Transverse colon (tissue), 4 donors: ENCODE measurements around the gene SERPINB8. TPM values are rescaled to one million over a fixed set of nuclear protein-coding genes. Genes with fewer than 3 reads are reported as not detected.
A peak's percentile ranks its signal among the peaks of the same experiment; 100 is the strongest.

ENCODE experiments used
- DNase-seq: peaks from one replicate; pipeline ENCODE4 v3.0.0-alpha.2; 2019
- H3K27ac ChIP-seq, 4 donors: fragments of 200-600 bp; sonication (generic); 2 replicates each; pipeline ENCODE4 v1.5.1; 2016 to 2018; ENCODE audit warnings: inconsistent platforms in 4 of 4
- H3K27me3 ChIP-seq: fragments of 200-600 bp; sonication (generic); 2 replicates; pipeline ENCODE4 v1.5.1; 2017; ENCODE audit warnings: inconsistent platforms
- H3K36me3 ChIP-seq, 4 donors: fragments of 200-600 bp; sonication (generic); 2 replicates each; pipeline ENCODE4 v1.5.1; 2017 to 2019; ENCODE audit warnings: inconsistent platforms in 4 of 4
- H3K4me1 ChIP-seq, 4 donors: fragments of 200-600 bp; sonication (generic); 2 replicates each; pipeline ENCODE4 v1.5.1; 2017 to 2020; ENCODE audit warnings: inconsistent platforms in 4 of 4
- H3K4me3 ChIP-seq, 4 donors: fragments of 200-600 bp; sonication (generic); 1 replicate in 1 of 4; 2 replicates in 3 of 4; pipeline versions ENCODE4 v1.5.1 to v1.6.1; 2017 to 2019; ENCODE audit warnings: inconsistent platforms in 4 of 4
- H3K9me3 ChIP-seq, 2 donors: fragments of 200-600 bp; sonication (generic); 2 replicates each; pipeline ENCODE4 v1.5.1; 2017 to 2019; ENCODE audit warnings: inconsistent platforms in 2 of 2
- CTCF ChIP-seq, 5 experiments: fragments of 200-600 bp in 3 of 5; fragments of 450-650 bp in 2 of 5; sonication (generic) in 3 of 5; IDR thresholded peaks; 1 replicate in 2 of 5; 2 replicates in 3 of 5; pipeline ENCODE4 v1.5.1; 2016 to 2017; ENCODE audit warnings: antibody characterized with exemption in 5 of 5, inconsistent platforms in 3 of 5, mild to moderate bottlenecking in 2 of 5, moderate library complexity in 1 of 5
- EP300 ChIP-seq: sonication (generic); formaldehyde crosslinking; IDR thresholded peaks from one replicate; pipeline ENCODE4 v1.6.1; 2017; ENCODE audit warnings: antibody characterized with exemption, low read depth
- POLR2A ChIP-seq: fragments of 450-650 bp; IDR thresholded peaks from one replicate; pipeline ENCODE4 v1.6.1; 2016; ENCODE audit warnings: antibody characterized with exemption, mild to moderate bottlenecking, moderate library complexity
- POLR2AphosphoS5 ChIP-seq, 3 donors: sonication (generic); formaldehyde crosslinking; IDR thresholded peaks; one replicate each; pipeline ENCODE4 v1.6.1; 2016; ENCODE audit warnings: antibody characterized with exemption in 3 of 3
- WGBS, 2 donors: methylation state at CpG; one replicate each; pipeline ENCODE4 v1.1.5; 2018; ENCODE audit warnings: low coverage in 1 of 2; 5-methylcytosine and 5-hydroxymethylcytosine counted together
- in situ Hi-C, 4 donors: fragments of 200-750 bp; cut with MboI; loops; one replicate each; pipeline versions ENCODE4 v1.15.0 to v1.15.1; 2017; ENCODE audit warnings: low sequenced_read_pairs in 3 of 4, low pct_ligation_motif_present in 1 of 4, low pct_unique_long_range_greater_than_20kb in 1 of 4
- intact Hi-C: fragments of 100-400 bp; cut with DNase I; formaldehyde crosslinking; loops from one replicate; pipeline ENCODE4 v1.15.1; 2023; ENCODE audit warnings: low total_unique reads
- total RNA-seq, 4 donors: library from RNA; depleted of rRNA; stranded (reverse); fragments of >200 nt; gene quantifications; one replicate each; pipeline ENCODE4 v1.1.0, GENCODE V29; 2016

The SERPINB8 gene
- total RNA-seq, 4 donors from 2014 or later: 3.0 to 15.7 (median 13.5) TPM

GRCh38 chr18:63971320-63972001 is 1.6 kb downstream of the SERPINB8 start:
- Histone ChIP-seq H3K4me1 (peaks cover 0 to 22% (median 14%) of the 10 kb centered on the region in 4 donors), H3K27me3 (no peaks in the 10 kb centered on the region), H3K36me3 (no peaks in the 10 kb centered on the region), H3K4me3 (peak overlapping the region in 2 of 4 donors; percentile 72 to 91), H3K27ac (peak overlapping the region; percentile 97 to 100 (median 98)), H3K9me3 (no peaks in the 10 kb centered on the region)
- TF ChIP-seq POLR2A: no peak
- intact Hi-C loops (no loop called here), in situ Hi-C loops (no loop called here)
- DNase-seq: no peak
- WGBS, 2 donors: 80 to 90% methylated on average over 10 to 13 of the region's 13 CpGs

GRCh38 chr18:63972002-63972376 is 2.1 kb downstream of the SERPINB8 start:
- H3K27me3 ChIP-seq: no peaks in the 10 kb centered on the region
- H3K36me3 ChIP-seq: no peaks in the 10 kb centered on the region
- 83 to 89% methylated on average over 5 of the region's 5 CpGs for WGBS, 2 donors
- TF ChIP-seq POLR2AphosphoS5 (IDR thresholded peaks at IDR 0.05): no peak
- TF ChIP-seq POLR2A: no peak
- no peak for TF ChIP-seq EP300
- TF ChIP-seq CTCF (IDR thresholded peaks at IDR 0.05): no peak
- no peaks in the 10 kb centered on the region for H3K9me3 ChIP-seq
- H3K4me1 ChIP-seq: peaks cover 0 to 22% (median 14%) of the 10 kb centered on the region in 4 donors
- DNase-seq: no peak
- in situ Hi-C loops (no loop called here), intact Hi-C loops (no loop called here)
- H3K27ac ChIP-seq: no peak overlapping the region
- H3K4me3 ChIP-seq: no peak overlapping the region

GRCh38 chr18:63974991-63975390 is 5.1 kb downstream of the SERPINB8 start:
- no peaks in the 10 kb centered on the region for H3K27me3 ChIP-seq

GRCh38 chr18:63975628-63976027 is 5.7 kb downstream of the SERPINB8 start:
- WGBS, 2 donors: 77 to 100% methylated on average over 1 to 3 of the region's 3 CpGs
- no peak for DNase-seq
- Histone ChIP-seq H3K9me3 (no peaks in the 10 kb centered on the region), H3K4me1 (peaks cover 0 to 26% (median 11%) of the 10 kb centered on the region in 4 donors), H3K27ac (no peak overlapping the region), H3K36me3 (no peaks in the 10 kb centered on the region), H3K27me3 (no peaks in the 10 kb centered on the region), H3K4me3 (no peak overlapping the region)
- TF ChIP-seq EP300 (no peak), POLR2AphosphoS5 (IDR thresholded peaks at IDR 0.05) (no peak), CTCF (IDR thresholded peaks at IDR 0.05) (no peak), POLR2A (no peak)
- intact Hi-C loops (no loop called here), in situ Hi-C loops (loop anchor here in 3 of 4 donors (25.0 kb wide), 1 partner anchor 463 kb away; no protein-coding TSS in a partner anchor)

More at GRCh38 chr18:63974991-63975390, 5.1 kb downstream of the SERPINB8 start:
- Histone ChIP-seq H3K4me1 (peaks cover 0 to 24% (median 11%) of the 10 kb centered on the region in 4 donors), H3K9me3 (no peaks in the 10 kb centered on the region), H3K4me3 (no peak overlapping the region), H3K27ac (no peak overlapping the region), H3K36me3 (no peaks in the 10 kb centered on the region)
- TF ChIP-seq POLR2AphosphoS5 (IDR thresholded peaks at IDR 0.05) (no peak), EP300 (no peak), POLR2A (no peak), CTCF (IDR thresholded peaks at IDR 0.05) (peak in 4 of 5 experiments; percentile 18 to 54 (median 21))
- DNase-seq: peak; percentile 37
- 21 to 49% methylated on average over 2 of the region's 2 CpGs for WGBS, 2 donors
- intact Hi-C loops: no loop called here
- in situ Hi-C loops: loop anchor here in 3 of 4 donors (25.0 kb wide), 1 partner anchor 463 kb away; no protein-coding TSS in a partner anchor
